NCI-H2227 (cell line): ENCODE data around the gene CASP7.
A peak's percentile ranks its signal among the peaks of the same experiment; 100 is the strongest.
"Not testable (repeated sequence)": the region's sequence is repeated elsewhere in the genome, so short reads cannot be mapped to it uniquely, and the experiment has no call there.

Source experiments
- DNase-seq: peaks from one replicate; lab custom pipeline; 2025; ENCODE audit not compliant: unreplicated experiment; lab: John Stamatoyannopoulos, UW

CASP7 gene

GRCh38 chr10:113752553-113752952 is 72.8 kb downstream of the CASP7 start:
- DNase-seq: no peak

DNA sequence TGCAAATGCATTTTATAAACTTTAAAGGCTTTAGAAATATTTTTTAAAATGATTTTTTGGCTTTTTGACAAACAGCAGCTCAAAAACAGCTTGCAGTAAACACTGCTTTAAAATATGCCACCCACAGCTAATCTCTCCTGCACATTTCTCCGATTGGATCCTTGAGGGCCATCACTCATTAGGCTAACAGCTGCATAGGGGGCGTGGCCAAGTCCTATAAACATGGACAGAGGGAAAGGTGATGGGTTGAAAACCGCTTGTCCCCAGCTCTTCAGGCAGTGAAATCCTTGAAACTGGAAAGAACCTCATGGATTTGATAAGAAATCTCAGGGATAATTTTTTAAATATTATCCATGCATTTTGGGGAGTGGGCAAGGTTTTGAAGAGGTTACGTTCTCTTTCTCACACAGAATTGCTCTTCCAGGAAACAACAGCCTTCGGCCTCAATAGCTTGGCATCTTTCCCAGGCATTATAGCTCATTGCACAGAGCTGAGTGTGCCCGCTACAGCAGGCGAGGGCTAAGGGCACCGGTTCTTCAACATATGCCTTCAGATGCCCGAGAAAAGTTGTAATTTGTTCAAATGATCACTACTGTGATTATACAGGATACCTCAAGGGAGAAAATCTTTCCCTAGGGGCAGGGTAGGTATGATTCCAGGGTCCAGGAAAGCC is 73.4 kb downstream of the CASP7 start:
- peak; percentile 51 for DNase-seq

DNA sequence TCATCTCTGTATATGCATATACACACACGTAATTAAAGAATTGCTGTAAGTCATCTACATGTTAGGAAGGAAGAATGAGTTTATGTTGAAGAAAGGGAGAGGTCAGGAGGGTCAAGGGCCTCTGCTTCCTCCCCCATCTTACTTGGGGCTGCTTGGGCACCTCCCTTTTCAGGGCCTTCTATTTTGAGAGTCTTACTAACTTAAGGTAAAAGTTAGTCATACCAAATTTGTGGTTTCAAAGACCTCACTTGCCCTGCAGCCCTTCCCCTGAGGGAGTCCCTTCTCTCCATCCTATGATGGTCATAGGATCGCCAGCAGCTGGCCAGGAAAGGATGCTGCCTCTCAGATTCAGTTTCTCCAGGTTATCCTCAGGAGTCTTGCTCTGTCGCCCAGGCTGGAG is 74.4 kb downstream of the CASP7 start:
- DNase-seq: no peak

DNA sequence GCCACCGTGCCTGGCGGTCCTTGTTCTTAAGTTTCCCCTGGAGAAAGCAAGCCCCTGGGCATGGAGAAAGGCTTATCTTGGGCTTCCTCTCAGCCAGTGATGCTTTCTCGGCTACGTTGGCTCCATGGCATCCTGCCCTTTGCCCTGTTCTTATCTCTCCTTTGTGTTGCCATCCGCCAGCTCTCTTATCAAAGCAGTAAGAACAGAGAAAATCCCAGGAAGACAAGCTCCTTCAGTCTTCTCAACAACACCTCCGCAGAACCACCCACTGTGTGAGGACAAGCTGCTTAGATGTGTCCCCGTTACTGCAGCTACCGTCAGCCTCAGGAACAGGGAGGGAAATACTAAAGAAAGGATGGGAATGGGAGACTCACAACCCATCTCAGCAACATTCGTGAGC is 75.1 kb downstream of the CASP7 start:
- no peak for DNase-seq

GRCh38 chr10:113756940-113757543 is 77.3 kb downstream of the CASP7 start:
- no peak for DNase-seq

DNA sequence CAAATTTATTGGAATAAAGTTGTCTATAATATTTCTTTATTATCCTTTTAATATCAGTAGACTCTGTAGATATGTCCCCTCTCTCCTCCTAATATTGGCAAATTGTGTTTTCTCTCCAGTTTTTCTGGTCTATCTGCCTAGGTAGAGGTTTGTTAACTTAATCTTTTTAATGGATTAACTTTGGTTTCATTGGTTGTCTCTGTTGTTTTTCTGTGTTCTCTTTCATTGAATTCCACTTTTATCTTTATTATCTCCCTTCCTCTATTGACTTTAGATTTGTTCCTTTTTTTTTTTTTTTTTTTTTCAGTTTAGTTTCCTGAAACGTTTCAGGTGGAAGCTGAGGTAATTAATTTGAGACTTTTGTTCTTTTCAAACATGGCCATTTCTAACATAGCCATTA is 82.4 kb downstream of the CASP7 start:
- DNase-seq: no peak

GRCh38 chr10:113764582-113764981 is 84.9 kb downstream of the CASP7 start:
- no peak for DNase-seq

DNA sequence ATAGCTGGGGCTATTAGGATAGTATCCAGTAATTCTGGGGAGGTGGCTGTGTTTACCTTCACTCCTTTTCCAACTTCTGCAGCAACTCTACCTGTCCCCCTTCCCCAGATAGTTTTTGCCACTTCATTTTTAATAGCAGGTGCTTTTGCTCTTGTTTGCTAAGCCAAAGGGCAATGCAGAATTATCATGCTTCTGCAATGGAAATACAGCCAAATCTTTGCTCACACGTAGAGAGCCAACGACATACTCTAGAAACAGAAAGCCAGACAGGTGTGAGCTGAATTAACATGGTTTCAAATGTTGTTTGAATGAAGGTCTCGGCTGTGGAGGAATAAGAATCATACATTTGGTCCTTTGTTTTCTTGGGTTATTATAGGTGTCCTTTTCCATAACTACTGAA is 86.2 kb downstream of the CASP7 start:
- DNase-seq: no peak

GRCh38 chr10:113767222-113767621 is 87.5 kb downstream of the CASP7 start:
- DNase-seq: no peak

- no peak for DNase-seq
Observed at GRCh38 chr10:113770346-113770745, 90.6 kb downstream of the CASP7 start.

DNA sequence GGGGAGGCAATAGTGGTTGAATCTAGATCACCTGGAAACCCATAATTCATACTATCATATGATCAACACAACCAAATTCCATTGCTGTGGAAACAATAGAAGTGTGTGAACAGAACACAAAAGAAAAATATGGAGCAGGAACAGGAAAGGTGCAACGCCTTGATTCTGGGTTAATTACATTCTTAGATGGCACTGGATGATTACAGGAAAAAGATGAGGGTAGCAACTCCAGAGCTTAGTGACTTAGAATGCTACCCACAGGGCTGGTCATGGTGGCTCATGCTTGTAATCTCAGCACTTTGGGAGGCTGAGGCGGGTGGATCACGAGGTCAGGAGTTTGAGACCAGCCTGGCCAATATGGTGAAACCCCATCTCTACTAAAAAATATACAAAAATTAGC is 91.4 kb downstream of the CASP7 start:
- DNase-seq: not testable (repeated sequence)

GRCh38 chr10:113775686-113776294 is 96.1 kb downstream of the CASP7 start:
- no peak for DNase-seq

GRCh38 chr10:113776553-113776952 is 96.8 kb downstream of the CASP7 start:
- no peak for DNase-seq
